Left ventricle myocardium inferior (tissue), 1 donor: ENCODE results near the gene RPL15. TPM values are rescaled to one million over a fixed set of nuclear protein-coding genes. Genes with fewer than 3 reads are reported as not detected.

Source experiments
- DNase-seq: peaks from one replicate; pipeline ENCODE4 v3.0.0-alpha.2; 2020
- H3K27ac ChIP-seq: fragments of 200-600 bp; replicated peaks from 2 replicates; pipeline ENCODE4 v1.8.0; 2021
- H3K27me3 ChIP-seq: fragments of 200-600 bp; 2 replicates; pipeline ENCODE4 v1.8.0; 2021; ENCODE audit warnings: low read depth
- H3K36me3 ChIP-seq: fragments of 200-600 bp; 2 replicates; pipeline ENCODE4 v1.8.0; 2021
- H3K4me1 ChIP-seq: fragments of 200-600 bp; 2 replicates; pipeline ENCODE4 v1.8.0; 2021
- H3K4me3 ChIP-seq: fragments of 200-600 bp; 2 replicates; pipeline ENCODE4 v1.8.0; 2021; ENCODE audit warnings: mild to moderate bottlenecking, moderate library complexity
- H3K9me3 ChIP-seq: fragments of 200-600 bp; replicated peaks from 2 replicates; pipeline ENCODE4 v1.8.0; 2021
- intact Hi-C: fragments of 100-400 bp; cut with micrococcal nuclease; formaldehyde crosslinking; loops from one replicate; pipeline ENCODE4 v1.11.0; 2022
- total RNA-seq: library from RNA; stranded (reverse); fragmentation: NEBNext Ultra II Directional; extraction: Animal tissue kit (Norgen Biotek cat#: 25700); gene quantifications from one replicate; pipeline ENCODE4 v1.2.1, GENCODE V29; 2021
- TF ChIP-seq, protein P1 (sequence below): fragments of 200-600 bp; IDR thresholded peaks from 2 replicates; pipeline ENCODE4 v1.8.0; 2021; ENCODE audit warnings: antibody characterized with exemption, mild to moderate bottlenecking, borderline replicate concordance
- donor health status: DM: no; HTN: yes; CAD: no; lungs with severe emphysema.

The RPL15 gene
- total RNA-seq, 1 donor from 2014 or later = 915 TPM

DNA sequence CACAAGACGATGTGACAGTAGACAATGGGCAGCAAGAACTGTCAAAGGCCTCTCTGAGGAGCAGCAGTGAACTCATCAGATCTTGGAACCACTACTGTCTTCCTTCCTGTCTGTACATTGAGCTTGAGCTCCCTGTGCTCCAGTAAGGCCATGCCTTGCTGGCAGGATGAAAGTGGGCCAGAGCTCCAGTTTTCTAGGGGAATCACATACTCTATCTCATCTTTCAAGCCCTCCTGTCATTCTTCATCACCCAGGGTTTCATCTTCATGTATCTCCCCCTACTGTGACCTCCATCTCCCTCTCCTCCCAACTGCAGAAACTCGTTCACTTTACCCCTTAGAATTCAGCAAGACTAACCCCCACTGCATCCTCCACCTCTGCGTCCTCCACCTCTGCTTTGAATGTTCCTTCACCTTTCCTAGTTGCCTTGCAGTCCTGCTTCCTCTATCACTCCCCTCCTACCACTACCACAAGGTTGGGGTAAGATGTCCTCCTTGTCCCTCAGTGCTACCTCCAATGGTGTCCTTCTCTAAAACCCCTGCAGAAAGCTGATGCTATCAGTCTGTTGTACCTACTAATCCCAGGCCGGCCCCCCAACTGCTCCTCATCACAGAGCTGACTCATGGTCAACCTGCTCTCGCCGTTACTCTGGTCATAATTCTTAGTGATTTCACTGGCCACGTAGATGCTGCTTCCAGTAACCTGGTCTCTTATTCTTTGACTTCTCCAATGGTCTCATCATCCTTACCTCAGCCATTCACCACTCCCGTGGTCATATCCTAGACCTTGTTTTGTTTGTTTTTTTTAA, 22.5 kb upstream of the RPL15 start:
- H3K27ac ChIP-seq = no peak overlapping the region
- H3K9me3 ChIP-seq = no peaks in the 10 kb centered on the region
- H3K4me1 ChIP-seq = peaks cover 8% of the 10 kb centered on the region
- no peak overlapping the region for H3K4me3 ChIP-seq
- peaks cover 30% of the 10 kb centered on the region for H3K36me3 ChIP-seq
- H3K27me3 ChIP-seq = no peaks in the 10 kb centered on the region
- intact Hi-C loops = loop anchor here (10.0 kb wide), 1 partner anchor 340 kb away; no protein-coding TSS in a partner anchor
- no peak for DNase-seq
- TF ChIP-seq, protein P1, sequence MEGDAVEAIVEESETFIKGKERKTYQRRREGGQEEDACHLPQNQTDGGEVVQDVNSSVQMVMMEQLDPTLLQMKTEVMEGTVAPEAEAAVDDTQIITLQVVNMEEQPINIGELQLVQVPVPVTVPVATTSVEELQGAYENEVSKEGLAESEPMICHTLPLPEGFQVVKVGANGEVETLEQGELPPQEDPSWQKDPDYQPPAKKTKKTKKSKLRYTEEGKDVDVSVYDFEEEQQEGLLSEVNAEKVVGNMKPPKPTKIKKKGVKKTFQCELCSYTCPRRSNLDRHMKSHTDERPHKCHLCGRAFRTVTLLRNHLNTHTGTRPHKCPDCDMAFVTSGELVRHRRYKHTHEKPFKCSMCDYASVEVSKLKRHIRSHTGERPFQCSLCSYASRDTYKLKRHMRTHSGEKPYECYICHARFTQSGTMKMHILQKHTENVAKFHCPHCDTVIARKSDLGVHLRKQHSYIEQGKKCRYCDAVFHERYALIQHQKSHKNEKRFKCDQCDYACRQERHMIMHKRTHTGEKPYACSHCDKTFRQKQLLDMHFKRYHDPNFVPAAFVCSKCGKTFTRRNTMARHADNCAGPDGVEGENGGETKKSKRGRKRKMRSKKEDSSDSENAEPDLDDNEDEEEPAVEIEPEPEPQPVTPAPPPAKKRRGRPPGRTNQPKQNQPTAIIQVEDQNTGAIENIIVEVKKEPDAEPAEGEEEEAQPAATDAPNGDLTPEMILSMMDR = no peak

DNA sequence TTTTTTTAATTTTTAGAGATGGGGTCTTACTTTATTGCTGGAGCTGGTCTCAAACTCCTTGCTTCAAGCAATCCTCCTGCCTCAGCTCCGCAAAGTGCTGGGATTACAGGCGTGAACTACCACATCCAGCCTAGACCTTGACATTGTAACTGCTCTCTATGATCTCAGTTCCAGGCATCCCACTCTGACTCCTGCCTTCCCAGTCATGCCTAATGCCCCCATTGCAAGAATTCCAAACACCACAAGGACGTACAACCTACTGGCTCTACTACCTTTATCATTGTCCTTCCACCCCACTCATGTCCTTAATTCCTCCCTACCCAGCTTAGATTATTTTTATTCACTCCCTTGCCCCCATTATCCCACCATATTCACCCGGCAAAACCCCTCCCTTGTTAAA, 21.8 kb upstream of the RPL15 start:
- Histone ChIP-seq H3K9me3 (no peaks in the 10 kb centered on the region), H3K27ac (no peak overlapping the region), H3K4me1 (peaks cover under 1% of the 10 kb centered on the region), H3K27me3 (no peaks in the 10 kb centered on the region), H3K36me3 (peaks cover 35% of the 10 kb centered on the region), H3K4me3 (no peak overlapping the region)
- intact Hi-C loops = loop anchor here (10.0 kb wide), 1 partner anchor 340 kb away; no protein-coding TSS in a partner anchor
- DNase-seq = no peak
- TF ChIP-seq, protein P1 = no peak

DNA sequence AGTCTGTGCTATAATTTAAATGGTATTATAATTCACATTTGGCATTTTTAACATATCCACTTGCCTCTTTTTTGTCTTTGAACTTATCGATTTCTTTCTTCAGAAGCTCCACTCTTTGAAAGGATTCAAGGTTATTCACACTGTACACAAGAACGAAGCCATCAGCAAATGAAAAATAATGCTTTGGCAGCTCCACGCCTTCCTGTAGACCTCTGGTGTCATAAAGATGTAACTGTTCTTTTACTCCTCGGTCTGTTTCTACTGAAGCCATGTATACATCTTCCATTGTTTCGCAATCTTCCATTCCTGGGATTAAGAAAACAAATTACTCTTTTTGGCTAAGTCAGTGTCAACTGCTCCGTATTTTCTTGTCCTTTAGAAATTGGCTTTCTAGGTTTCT, 16.2 kb upstream of the RPL15 start:
- Histone ChIP-seq H3K36me3 (peaks cover 60% of the 10 kb centered on the region), H3K4me1 (no peaks in the 10 kb centered on the region), H3K4me3 (no peak overlapping the region), H3K9me3 (no peaks in the 10 kb centered on the region), H3K27ac (no peak overlapping the region), H3K27me3 (no peaks in the 10 kb centered on the region)
- DNase-seq = no peak
- TF ChIP-seq, protein P1 = no peak
- intact Hi-C loops = no loop called here

DNA sequence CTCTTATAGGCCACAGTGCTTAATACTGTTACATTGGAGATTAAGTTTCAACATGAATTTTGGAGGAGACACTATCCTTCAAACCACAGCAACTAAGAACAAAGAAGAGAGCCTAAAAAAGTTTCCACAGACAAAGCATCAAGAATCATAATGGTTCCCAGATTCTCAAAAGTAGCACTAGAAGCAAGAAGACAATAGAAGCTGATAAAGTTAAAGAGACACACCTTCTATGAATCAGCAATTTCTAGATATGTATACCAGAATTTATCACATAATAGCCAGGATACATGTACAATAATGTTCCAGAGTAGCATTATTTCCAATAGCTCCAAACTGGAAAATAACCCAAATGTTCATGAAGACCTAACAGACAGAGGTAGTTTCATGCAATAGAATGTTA, 12.4 kb upstream of the RPL15 start:
- TF ChIP-seq, protein P1 = no peak
- H3K4me3 ChIP-seq = no peak overlapping the region
- intact Hi-C loops = no loop called here
- H3K9me3 ChIP-seq = no peaks in the 10 kb centered on the region
- no peak for DNase-seq
- H3K27ac ChIP-seq = no peak overlapping the region
- H3K36me3 ChIP-seq = peaks cover 53% of the 10 kb centered on the region
- no peaks in the 10 kb centered on the region for H3K27me3 ChIP-seq
- no peaks in the 10 kb centered on the region for H3K4me1 ChIP-seq

DNA sequence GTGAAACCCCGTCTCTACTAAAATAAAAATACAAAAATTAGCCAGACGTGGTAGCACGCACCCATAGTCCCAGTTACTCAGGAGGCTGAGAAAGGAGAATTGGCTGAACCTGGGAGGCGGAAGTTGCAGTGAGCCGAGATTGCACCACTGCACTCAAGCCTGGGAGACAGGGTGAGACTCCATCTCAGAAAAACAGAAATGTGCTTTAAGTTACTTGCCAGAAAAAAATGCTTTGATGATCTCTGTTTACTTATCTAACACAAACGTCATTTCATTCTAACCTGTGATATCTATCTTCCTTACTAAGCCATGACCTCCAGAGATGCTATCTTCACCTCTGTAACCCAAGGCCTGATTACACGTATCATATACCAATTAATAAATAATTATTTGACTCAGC, 7.6 kb upstream of the RPL15 start:
- Histone ChIP-seq H3K27ac (no peak overlapping the region), H3K9me3 (no peaks in the 10 kb centered on the region), H3K4me3 (no peak overlapping the region), H3K27me3 (no peaks in the 10 kb centered on the region), H3K4me1 (no peaks in the 10 kb centered on the region), H3K36me3 (peaks cover 34% of the 10 kb centered on the region)
- DNase-seq = no peak
- TF ChIP-seq, protein P1 = no peak
- intact Hi-C loops = no loop called here
